GM21381 (cell line): ENCODE data around the gene CCDC8.

Experiments used
- ATAC-seq: cut with Tn5 transposase; IDR thresholded peaks from one replicate; pipeline ENCODE4 v1.9.1; 2021; ENCODE audit warnings: mild to moderate bottlenecking, moderate library complexity; ENCODE audit not compliant: unreplicated experiment

The CCDC8 gene

DNA sequence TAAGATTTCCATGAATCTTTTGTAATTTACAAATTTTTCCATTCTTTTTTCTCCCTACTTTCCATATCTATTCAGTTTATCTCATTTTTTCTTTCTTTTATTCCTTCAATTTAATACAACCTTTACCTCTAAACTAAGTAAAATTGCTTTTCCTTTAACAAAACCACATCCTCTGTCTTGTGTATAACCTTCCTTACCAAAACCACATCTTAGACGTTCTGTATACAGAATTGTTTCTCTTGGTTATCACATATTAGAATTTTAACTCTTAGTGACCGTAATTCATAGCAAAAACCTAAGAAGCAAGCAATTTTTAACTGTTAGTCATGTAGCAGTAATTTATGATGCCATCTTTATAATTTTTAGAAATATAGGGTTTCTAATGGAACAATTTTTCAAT is 51.4 kb downstream of the CCDC8 start:
- ATAC-seq, result no peak
